Measurements from ENCODE around the gene SLC26A11. TPM values are rescaled to one million over a fixed set of nuclear protein-coding genes. Genes with fewer than 3 reads are reported as not detected.

SLC26A11 gene
- total RNA-seq, 1 experiment from 2014 or later, result 26.5 TPM

- H2AFZ ChIP-seq (ENCODE audit: low read length), result no peak overlapping the region
- H3K23ac ChIP-seq (ENCODE audit: insufficient read length, low read depth, low read length), result no peak overlapping the region
- no peak overlapping the region for H4K8ac ChIP-seq (replicated peaks; ENCODE audit: insufficient read length, low read depth, low read length)
- Mint-ChIP-seq H3K9me3 (no peaks in the 10 kb centered on the region; a peak in 1 of 5 replicates), H3K36me3 (ENCODE audit: insufficient read depth in 1 of 3, low read depth in 3 of 3) (peaks cover 2 to 8% (median 4%) of the 10 kb centered on the region in 3 experiments; a peak in 5 of 7 replicates), H3K27ac (no peak overlapping the region), H3K4me3 (no peak overlapping the region), H3K27me3 (ENCODE audit: low read depth) (no peaks in the 10 kb centered on the region), H3K4me1 (peaks cover 23 to 29% of the 10 kb centered on the region in 2 experiments)
- no peak overlapping the region for H2AK5ac ChIP-seq (ENCODE audit: insufficient read length, low read length)
- no peaks in the 10 kb centered on the region for H3K79me2 ChIP-seq (ENCODE audit: insufficient read depth, low read length)
- no peak overlapping the region for H3K9ac ChIP-seq (ENCODE audit: extremely low read depth, insufficient read length, low read length)
- H3K27me3 ChIP-seq (ENCODE audit: insufficient read depth, low read length), result no peaks in the 10 kb centered on the region
- H2BK12ac ChIP-seq (ENCODE audit: insufficient read length, low read depth, low read length), result no peak overlapping the region
- no peak overlapping the region for H3T11ph ChIP-seq (ENCODE audit: low read length)
- H3K4ac ChIP-seq (ENCODE audit: low read depth, low read length), result no peak overlapping the region
- no peak overlapping the region for H3K56ac ChIP-seq (ENCODE audit: insufficient read length, low read depth, low read length)
- no peak overlapping the region for H2BK20ac ChIP-seq (ENCODE audit: low read depth, low read length, poor library complexity, severe bottlenecking)
- H4K91ac ChIP-seq (ENCODE audit: insufficient read length, low read depth, low read length), result no peak overlapping the region
- H3K18ac ChIP-seq (ENCODE audit: insufficient read length, low read depth, low read length), result no peak overlapping the region
- no peak overlapping the region for H4K5ac ChIP-seq (ENCODE audit: insufficient read length, low read depth, low read length)
- TF ChIP-seq CTCF (conservative IDR thresholded peaks at IDR 0.05), result no peak
- H3K79me1 ChIP-seq (ENCODE audit: insufficient read depth, low read depth, low read length, poor library complexity, severe bottlenecking), result no peaks in the 10 kb centered on the region
- DNase-seq, result no peak
- no peaks in the 10 kb centered on the region for H3K23me2 ChIP-seq (ENCODE audit: insufficient read length, low read depth, low read length, poor library complexity, severe bottlenecking)
- H2BK120ac ChIP-seq (ENCODE audit: low read depth, low read length, poor library complexity, severe bottlenecking), result no peak overlapping the region
- H3K4me1 ChIP-seq (ENCODE audit: insufficient read depth, low read length), result peaks cover 7% of the 10 kb centered on the region; the same call in 1 of the 2 replicates
- WGBS (ENCODE audit: extremely low coverage, insufficient read length, low lambda C conversion rate), result no CpG with 5 or more reads among the region's 5 CpGs
- H3K27ac ChIP-seq (ENCODE audit: insufficient read length, low read depth, low read length), result no peak overlapping the region
- H2BK5ac ChIP-seq (ENCODE audit: insufficient read length, low read length), result no peak overlapping the region
- H3K4me2 ChIP-seq (ENCODE audit: insufficient read depth, insufficient read length, low read length), result no peak overlapping the region
- H4K20me1 ChIP-seq (ENCODE audit: control insufficient read depth, insufficient read depth, insufficient read length), result no peaks in the 10 kb centered on the region
- no peak overlapping the region for H2BK15ac ChIP-seq (ENCODE audit: low read depth, low read length)
- no peak overlapping the region for H3K14ac ChIP-seq (ENCODE audit: insufficient read depth, low read length)
- H3K9me3 ChIP-seq (ENCODE audit: control insufficient read depth, low read depth, low read length), result no peaks in the 10 kb centered on the region
Observed at GRCh38 chr17:80256034-80256350, 35.8 kb downstream of the SLC26A11 start.
